Panc1 (cell line): Measurements from ENCODE around the gene FBXL22. TPM values are rescaled to one million over a fixed set of nuclear protein-coding genes. Genes with fewer than 3 reads are reported as not detected.

ENCODE experiments used
- ATAC-seq: fragments of 200-7000 bp; cut with Tn5 transposase; 2 replicates; pipeline ENCODE4 v1.9.1; 2020; ENCODE audit warnings: mild to moderate bottlenecking, moderate library complexity
- BruUV-seq: library from RNA; stranded (reverse); fragments of 400-500 nt; replicated peaks from 2 replicates; lab custom pipeline; 2021; lab: Mats Ljungman, UMichigan
- CTCF ChIA-PET: fragments of 300-600 bp; sonication (Branson Sonifier 250); formaldehyde crosslinking; loops from one replicate; lab custom pipeline; 2022; ENCODE audit warnings: antibody characterized with exemption; lab: Charles Lee
- POLR2A ChIA-PET: fragments of 300-600 bp; sonication (Branson Sonifier 250); formaldehyde crosslinking; loops from one replicate; lab custom pipeline; 2022; ENCODE audit warnings: antibody characterized with exemption; lab: Charles Lee
- DNase-seq: peaks from one replicate; pipeline ENCODE4 v3.0.0-alpha.2; 2010; ENCODE audit warnings: low read depth, low spot score
- H3K27ac ChIP-seq: 2 replicates; pipeline ENCODE4 v1.5.1; 2011; ENCODE audit warnings: mild to moderate bottlenecking, low read length, inconsistent platforms
- H3K27me3 ChIP-seq: fragments of 200-500 bp; sonication (Bioruptor generic); 2 replicates; pipeline ENCODE4 v1.6.0; 2014; ENCODE audit warnings: low read length, inconsistent platforms; ENCODE audit not compliant: control insufficient read depth, insufficient read depth
- H3K36me3 ChIP-seq: fragments of 200-500 bp; sonication (Bioruptor generic); 2 replicates; pipeline ENCODE4 v1.5.1; 2014; ENCODE audit warnings: inconsistent platforms, mild to moderate bottlenecking, low read length, moderate library complexity; ENCODE audit not compliant: control insufficient read depth, insufficient read depth
- H3K4me1 ChIP-seq: 2 replicates; pipeline ENCODE4 v1.5.1; 2011; ENCODE audit warnings: inconsistent platforms, mild to moderate bottlenecking, low read length, moderate library complexity; ENCODE audit not compliant: control insufficient read depth, insufficient read depth
- H3K4me3 ChIP-seq, 2 experiments: 2 replicates each; pipeline ENCODE4 v1.5.1; 2011 to 2012; ENCODE audit warnings: low read depth in 2 of 2, low read length in 2 of 2, mild to moderate bottlenecking in 2 of 2, inconsistent platforms in 1 of 2, moderate library complexity in 1 of 2
- H3K9me3 ChIP-seq: fragments of 200-500 bp; sonication (Bioruptor generic); 2 replicates; pipeline ENCODE4 v1.5.1; 2014; ENCODE audit warnings: low read depth, mild to moderate bottlenecking, inconsistent platforms, low read length, moderate library complexity; ENCODE audit not compliant: control insufficient read depth, insufficient read depth
- CTCF ChIP-seq: fragments of 450-650 bp; IDR thresholded peaks from 2 replicates; pipeline ENCODE4 v1.5.1; 2017; ENCODE audit warnings: mild to moderate bottlenecking
- POLR2AphosphoS5 ChIP-seq: IDR thresholded peaks from 2 replicates; pipeline ENCODE4 v1.6.1; 2012; ENCODE audit warnings: mild to moderate bottlenecking, low read depth, low read length, moderate library complexity
- REST ChIP-seq, 2 experiments: IDR thresholded peaks; 2 replicates each; pipeline ENCODE4 v1.6.1; 2011 to 2012; ENCODE audit warnings: low read depth in 2 of 2, control low read depth in 1 of 2, low read length in 1 of 2, mild to moderate bottlenecking in 1 of 2, moderate library complexity in 1 of 2; ENCODE audit not compliant: insufficient read depth in 1 of 2
- SIN3A ChIP-seq: IDR thresholded peaks from 2 replicates; pipeline ENCODE4 v1.6.1; 2012; ENCODE audit warnings: low read depth, mild to moderate bottlenecking, low read length, moderate library complexity, borderline replicate concordance; ENCODE audit not compliant: insufficient read depth
- TCF7L2 ChIP-seq: IDR thresholded peaks from 2 replicates; pipeline ENCODE4 v1.6.1; 2011; ENCODE audit warnings: mild to moderate bottlenecking, low read depth, low read length, inconsistent platforms
- in situ Hi-C: cut with HindIII; loops from 2 replicates; pipeline ENCODE4 v1.10.0; 2016; ENCODE audit warnings: low sequenced_read_pairs, low pct_unique_long_range_greater_than_20kb
- intact Hi-C: fragments of 100-400 bp; cut with micrococcal nuclease; formaldehyde crosslinking; loops from one replicate; pipeline ENCODE4 v1.10.0; 2022; ENCODE audit not compliant: unreplicated experiment
- total RNA-seq: library from RNA; stranded (reverse); gene quantifications from one replicate; pipeline ENCODE4 v1.2.1, GENCODE V29; 2021; ENCODE audit not compliant: unreplicated experiment

The FBXL22 gene
- total RNA-seq, 1 experiment from 2014 or later, result 0.54 TPM

- DNase-seq, result no peak
- Histone ChIP-seq H3K36me3 (peaks cover 6% of the 10 kb centered on the region), H3K4me1 (no peaks in the 10 kb centered on the region), H3K27me3 (no peaks in the 10 kb centered on the region), H3K27ac (no peak overlapping the region), H3K9me3 (no peaks in the 10 kb centered on the region), H3K4me3 (no peak overlapping the region)
- TF ChIP-seq CTCF (no peak), SIN3A (no peak), TCF7L2 (no peak), REST (IDR thresholded peaks at IDR 0.05; ENCODE audit: insufficient read depth in 1 of 2, low read depth in 2 of 2, low read length in 1 of 2) (no peak), POLR2AphosphoS5 (no peak)
- no TSS peak for BruUV-seq
- ChIA-PET POLR2A (no interaction called here), CTCF (interaction anchor here (0.7 kb wide), 1 partner anchor 161 kb away, joined by 3 read pairs; no protein-coding TSS in a partner anchor)
- intact Hi-C loops (no loop called here), in situ Hi-C loops (no loop called here)
- no peak for ATAC-seq
Observed at GRCh38 chr15:63628123-63628822, 31.1 kb downstream of the FBXL22 start.

DNA sequence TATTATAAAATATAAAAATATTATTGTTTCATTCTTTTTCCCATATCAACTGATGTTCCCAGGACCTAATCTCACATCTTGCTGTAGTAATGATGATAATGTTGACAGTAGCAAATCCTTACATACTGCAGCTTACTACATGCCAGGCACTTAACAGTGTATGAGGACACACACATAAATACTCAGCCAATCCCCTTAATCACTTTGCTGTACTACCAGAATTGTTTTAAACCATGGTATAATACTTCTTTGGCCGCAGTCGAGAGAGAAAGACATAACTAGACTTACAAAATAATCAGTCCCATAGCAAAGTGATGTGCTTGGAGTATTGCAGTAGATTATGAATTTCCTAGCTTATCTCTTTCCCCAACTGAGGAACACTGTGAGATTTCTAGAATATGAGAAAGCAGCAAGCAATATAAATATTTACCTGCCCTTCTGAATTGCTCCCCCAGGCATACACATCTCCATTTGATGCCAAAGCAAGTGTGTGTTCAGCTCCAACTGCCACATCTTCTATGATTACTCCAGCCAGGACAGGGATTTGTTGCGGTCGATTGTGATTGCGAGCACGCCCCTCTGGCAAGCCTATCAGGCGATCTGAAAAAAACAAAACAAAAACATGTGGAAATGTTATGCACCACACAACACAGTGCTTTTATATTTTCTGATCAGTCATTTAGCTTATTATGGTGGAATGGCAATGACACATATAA is 33.0 kb downstream of the FBXL22 start:
- TF ChIP-seq SIN3A (no peak), TCF7L2 (no peak), CTCF (no peak), REST (IDR thresholded peaks at IDR 0.05; ENCODE audit: insufficient read depth in 1 of 2, low read depth in 2 of 2, low read length in 1 of 2) (no peak), POLR2AphosphoS5 (no peak)
- Histone ChIP-seq H3K4me3 (no peak overlapping the region), H3K4me1 (no peaks in the 10 kb centered on the region), H3K9me3 (no peaks in the 10 kb centered on the region), H3K36me3 (peaks cover 6% of the 10 kb centered on the region), H3K27me3 (no peaks in the 10 kb centered on the region), H3K27ac (no peak overlapping the region)
- DNase-seq (no peak), ATAC-seq (no peak)
- in situ Hi-C loops, result no loop called here
- ChIA-PET CTCF (interaction anchor here (1.2 kb wide), 1 partner anchor 164 kb away, joined by 3 read pairs; no protein-coding TSS in a partner anchor), POLR2A (no interaction called here)
- intact Hi-C loops, result no loop called here
- no TSS peak for BruUV-seq
